WTC11 (cell line): ENCODE measurements around the gene MED27. TPM values are rescaled to one million over a fixed set of nuclear protein-coding genes. Genes with fewer than 3 reads are reported as not detected.

ENCODE experiments used
- ATAC-seq: fragments of 200-7000 bp; cut with Tn5 transposase; 2 replicates; pipeline ENCODE4 v1.10.0; 2021; ENCODE audit warnings: mild to moderate bottlenecking, moderate library complexity
- CTCF ChIA-PET: fragments of 300-600 bp; sonication (Branson Sonifier 250); formaldehyde crosslinking; loops from one replicate; lab custom pipeline; 2021; ENCODE audit warnings: antibody characterized with exemption; lab: Charles Lee
- POLR2A ChIA-PET: fragments of 350-600 bp; sonication (Branson Sonifier 250); formaldehyde crosslinking; loops from one replicate; lab custom pipeline; 2021; ENCODE audit warnings: antibody characterized with exemption; lab: Charles Lee
- DNase-seq: peaks from one replicate; pipeline ENCODE4 v3.0.0; 2021; ENCODE audit warnings: low spot score
- H3K27ac Mint-ChIP-seq: 2 replicates; pipeline ENCODE4 v1.8.0; 2021; ENCODE audit warnings: mixed read lengths
- H3K27me3 Mint-ChIP-seq: 2 replicates; pipeline ENCODE4 v1.8.0; 2021; ENCODE audit warnings: low read depth, mild to moderate bottlenecking, moderate library complexity, mixed read lengths
- H3K36me3 Mint-ChIP-seq: 2 replicates; pipeline ENCODE4 v1.8.0; 2021; ENCODE audit warnings: mixed read lengths
- H3K4me1 Mint-ChIP-seq: 2 replicates; pipeline ENCODE4 v1.8.0; 2022; ENCODE audit warnings: mixed read lengths
- H3K4me3 Mint-ChIP-seq: 2 replicates; pipeline ENCODE4 v1.8.0; 2021; ENCODE audit warnings: mild to moderate bottlenecking, moderate library complexity, mixed read lengths
- H3K9me3 Mint-ChIP-seq: 2 replicates; pipeline ENCODE4 v1.8.0; 2021; ENCODE audit warnings: mixed read lengths
- E2F1 ChIP-seq: sonication (generic); formaldehyde crosslinking; IDR thresholded peaks from 2 replicates; pipeline ENCODE4 v1.8.0; 2022; ENCODE audit warnings: mild to moderate bottlenecking, missing genetic modification reagents
- FOXJ3 ChIP-seq: sonication (generic); formaldehyde crosslinking; IDR thresholded peaks from 2 replicates; pipeline ENCODE4 v1.9.0; 2021; ENCODE audit warnings: missing genetic modification reagents, mild to moderate bottlenecking, borderline replicate concordance
- FOXK1 ChIP-seq: sonication (generic); formaldehyde crosslinking; IDR thresholded peaks from 2 replicates; pipeline ENCODE4 v1.8.0; 2022; ENCODE audit warnings: mild to moderate bottlenecking, moderate library complexity, missing genetic modification reagents
- GABPB1 ChIP-seq: sonication (generic); formaldehyde crosslinking; IDR thresholded peaks from 2 replicates; pipeline ENCODE4 v1.8.1; 2023; ENCODE audit warnings: mild to moderate bottlenecking, missing genetic modification reagents
- KAT7 ChIP-seq: sonication (generic); formaldehyde crosslinking; IDR thresholded peaks from 2 replicates; pipeline ENCODE4 v1.8.1; 2023; ENCODE audit warnings: missing genetic modification reagents, mild to moderate bottlenecking, borderline replicate concordance
- PRDM15 ChIP-seq: sonication (generic); formaldehyde crosslinking; IDR thresholded peaks from 2 replicates; pipeline ENCODE4 v1.8.0; 2022; ENCODE audit warnings: missing genetic modification reagents
- PREB ChIP-seq: sonication (generic); formaldehyde crosslinking; IDR thresholded peaks from 2 replicates; pipeline ENCODE4 v1.8.1; 2022; ENCODE audit warnings: mild to moderate bottlenecking, missing genetic modification reagents, moderate library complexity, borderline replicate concordance
- SP1 ChIP-seq: sonication (generic); formaldehyde crosslinking; conservative IDR thresholded peaks from 2 replicates; pipeline ENCODE4 v1.8.1; 2022; ENCODE audit warnings: missing genetic modification reagents
- STAT6 ChIP-seq: sonication (generic); formaldehyde crosslinking; conservative IDR thresholded peaks from 2 replicates; pipeline ENCODE4 v1.8.1; 2023; ENCODE audit warnings: mild to moderate bottlenecking, low read depth, missing genetic modification reagents, moderate library complexity
- ZBTB43 ChIP-seq: sonication (generic); formaldehyde crosslinking; IDR thresholded peaks from 2 replicates; pipeline ENCODE4 v1.8.1; 2023; ENCODE audit warnings: mild to moderate bottlenecking, missing genetic modification reagents
- ZNF219 ChIP-seq: sonication (generic); formaldehyde crosslinking; IDR thresholded peaks from 2 replicates; pipeline ENCODE4 v1.8.0; 2023; ENCODE audit warnings: missing genetic modification reagents, mild to moderate bottlenecking, borderline replicate concordance
- ZNF396 ChIP-seq: fragments of 250-450 bp; sonication (Bioruptor Pico); IDR thresholded peaks from 2 replicates; pipeline ENCODE4 v1.8.0; 2021; ENCODE audit warnings: mild to moderate bottlenecking, moderate library complexity, borderline replicate concordance
- ZNF416 ChIP-seq: fragments of 250-450 bp; sonication (Bioruptor Pico); IDR thresholded peaks from 2 replicates; pipeline ENCODE4 v1.9.0; 2021; ENCODE audit warnings: mild to moderate bottlenecking, inconsistent platforms
- ZNF532 ChIP-seq: fragments of 250-450 bp; sonication (Bioruptor Pico); IDR thresholded peaks from 2 replicates; pipeline ENCODE4 v1.9.0; 2021; ENCODE audit warnings: mild to moderate bottlenecking, borderline replicate concordance
- total RNA-seq: library from RNA; stranded (reverse); gene quantifications from 3 replicates; pipeline ENCODE4 v1.2.3, GENCODE V29; 2021

Gene MED27
- total RNA-seq, 1 experiment from 2014 or later, result 27.9 TPM

GRCh38 chr9:131870156-131870555 is 209.5 kb downstream of the MED27 start (continued):
- no peak for TF ChIP-seq PRDM15
- TF ChIP-seq ZNF416, result no peak

- peak overlapping the region; percentile 7; the same call in 1 of the 2 replicates for H3K4me3 Mint-ChIP-seq
These were observed 210.3 kb downstream of the MED27 start for GRCh38 chr9:131869348-131869747.

GRCh38 chr9:131868766-131869165 is 210.9 kb downstream of the MED27 start:
- H3K9me3 Mint-ChIP-seq, result no peaks in the 10 kb centered on the region
- DNase-seq (no peak), ATAC-seq (no peak)
- H3K4me1 Mint-ChIP-seq, result peaks cover 19% of the 10 kb centered on the region
- no peak for TF ChIP-seq PRDM15
- no peak for TF ChIP-seq FOXK1 (CRISPR knock-in tag)
- TF ChIP-seq ZBTB43, result no peak
- TF ChIP-seq ZNF396, result no peak
- TF ChIP-seq E2F1 (CRISPR knock-in tag), result no peak
- TF ChIP-seq ZNF219 (CRISPR knock-in tag), result no peak
- no peak for TF ChIP-seq ZNF532 (CRISPR knock-in tag)
- no peak for TF ChIP-seq ZNF416
- TF ChIP-seq FOXJ3, result no peak
- TF ChIP-seq GABPB1 (CRISPR knock-in tag), result no peak
- TF ChIP-seq STAT6 (CRISPR knock-in tag), result no peak
- no peak for TF ChIP-seq PREB (CRISPR knock-in tag)
- ChIA-PET POLR2A (no interaction called here), CTCF (interaction anchor here (1.4 to 2.2 kb wide), 3 partner anchors 13 to 368 kb away, joined by 5 to 12 read pairs (median 6); no protein-coding TSS in a partner anchor)
- no peaks in the 10 kb centered on the region for H3K36me3 Mint-ChIP-seq
- no peaks in the 10 kb centered on the region for H3K27me3 Mint-ChIP-seq
- no peak overlapping the region for H3K4me3 Mint-ChIP-seq
- no peak overlapping the region for H3K27ac Mint-ChIP-seq

More at GRCh38 chr9:131869348-131869747, 210.3 kb downstream of the MED27 start:
- POLR2A ChIA-PET, result no interaction called here
- no peak for TF ChIP-seq KAT7 (CRISPR knock-in tag)
- TF ChIP-seq SP1 (CRISPR knock-in tag), result 0 out of 2 replicates have a peak, but pooled peaks have one; percentile 37
- Mint-ChIP-seq H3K36me3 (no peaks in the 10 kb centered on the region), H3K4me1 (peaks cover 19% of the 10 kb centered on the region), H3K27me3 (no peaks in the 10 kb centered on the region), H3K9me3 (no peaks in the 10 kb centered on the region), H3K27ac (no peak overlapping the region)
- CTCF ChIA-PET, result interaction anchor here (0.7 to 2.2 kb wide), 4 partner anchors 13 to 367 kb away, joined by 3 to 12 read pairs (median 6); no protein-coding TSS in a partner anchor
- ATAC-seq, result peak; percentile 73
- DNase-seq, result peak; percentile 44
